ENCODE data around the gene DPH5.

Gene DPH5

GRCh38 chr1:100941580-100942216 lies 83.9 kb downstream of the DPH5 start:
- H2AFZ ChIP-seq (ENCODE audit: low read depth, low read length) = no peak overlapping the region
- no peak overlapping the region for H3K9ac ChIP-seq (ENCODE audit: low read depth, low read length)
- no peaks in the 10 kb centered on the region for H3K4me1 ChIP-seq (ENCODE audit: insufficient read depth, low read length)
- H3K27ac ChIP-seq (ENCODE audit: low read length) = no peak overlapping the region
- no peaks in the 10 kb centered on the region for H4K20me1 ChIP-seq (ENCODE audit: insufficient read depth, low read length)
- H3K4me3 ChIP-seq (ENCODE audit: low read depth in 1 of 2, low read length in 2 of 2) = no peak overlapping the region
- H3K36me3 ChIP-seq (ENCODE audit: insufficient read depth, low read length) = peaks cover 58% of the 10 kb centered on the region
- no peaks in the 10 kb centered on the region for H3K9me3 ChIP-seq (ENCODE audit: insufficient read depth, low read length, severe bottlenecking)
- ATAC-seq (ENCODE audit: insufficient read depth, low read depth) = no peak
- H3K4me2 ChIP-seq (ENCODE audit: insufficient read depth, low read length) = no peak overlapping the region
- no peak for DNase-seq
- 0 out of 2 replicates have a peak, but pooled peaks cover 3% of the 10 kb centered on the region for H3K79me2 ChIP-seq (ENCODE audit: insufficient read depth, low read length)
- no peak for TF ChIP-seq EZH2 (IDR thresholded peaks at IDR 0.05; ENCODE audit: borderline replicate concordance, low read depth, low read length, severe bottlenecking)
- TF ChIP-seq CTCF (IDR thresholded peaks at IDR 0.05; ENCODE audit: borderline replicate concordance, extremely low read depth, low read length, poor library complexity, severe bottlenecking) = no peak
- H3K27me3 ChIP-seq (ENCODE audit: insufficient read depth, low read length, poor library complexity) = no peaks in the 10 kb centered on the region

GRCh38 chr1:100941098-100941527 lies 84.5 kb downstream of the DPH5 start:
- Histone ChIP-seq H3K79me2 (ENCODE audit: insufficient read depth, low read length) (0 out of 2 replicates have a peak, but pooled peaks cover 3% of the 10 kb centered on the region), H3K36me3 (ENCODE audit: insufficient read depth, low read length) (peaks cover 64% of the 10 kb centered on the region), H3K9me3 (ENCODE audit: insufficient read depth, low read length, severe bottlenecking) (no peaks in the 10 kb centered on the region), H3K4me2 (ENCODE audit: insufficient read depth, low read length) (no peak overlapping the region), H3K4me3 (ENCODE audit: low read depth in 1 of 2, low read length in 2 of 2) (no peak overlapping the region), H4K20me1 (ENCODE audit: insufficient read depth, low read length) (no peaks in the 10 kb centered on the region), H3K27me3 (ENCODE audit: insufficient read depth, low read length, poor library complexity) (no peaks in the 10 kb centered on the region), H3K9ac (ENCODE audit: low read depth, low read length) (no peak overlapping the region), H3K27ac (ENCODE audit: low read length) (no peak overlapping the region), H2AFZ (ENCODE audit: low read depth, low read length) (no peak overlapping the region), H3K4me1 (ENCODE audit: insufficient read depth, low read length) (no peaks in the 10 kb centered on the region)
- TF ChIP-seq CTCF (IDR thresholded peaks at IDR 0.05; ENCODE audit: borderline replicate concordance, extremely low read depth, low read length, poor library complexity, severe bottlenecking) = no peak
- no peak for TF ChIP-seq EZH2 (IDR thresholded peaks at IDR 0.05; ENCODE audit: borderline replicate concordance, low read depth, low read length, severe bottlenecking)
- DNase-seq (no peak), ATAC-seq (ENCODE audit: insufficient read depth, low read depth) (no peak)
